ENCODE measurements around the gene PAMR1.
"Not testable (repeated sequence)": the region's sequence is repeated elsewhere in the genome, so short reads cannot be mapped to it uniquely, and the experiment has no call there.

The PAMR1 gene

GRCh38 chr11:35525501-35526175 is at the start of gene PAMR1:
PAMR1 (minus strand) TSS chr11:35525616; CDS start chr11:35525585, 31 bp downstream.
- no peak for FAIRE-seq
- DNase-seq (ENCODE audit: low spot score) = no peak

GRCh38 chr11:35571696-35572095 is 46.3 kb upstream of the PAMR1 start:
- no peak for DNase-seq (ENCODE audit: low spot score)
- FAIRE-seq = no peak

GRCh38 chr11:35567737-35568465 is 42.5 kb upstream of the PAMR1 start:
- no peak for FAIRE-seq

GRCh38 chr11:35566885-35567284 is 41.5 kb upstream of the PAMR1 start:
- FAIRE-seq (no peak), DNase-seq (ENCODE audit: low spot score) (no peak)

More at GRCh38 chr11:35567737-35568465, 42.5 kb upstream of the PAMR1 start:
- DNase-seq (ENCODE audit: low spot score) = no peak

- FAIRE-seq (no peak), DNase-seq (ENCODE audit: low spot score) (no peak)
These were observed 40.8 kb upstream of the PAMR1 start for GRCh38 chr11:35566181-35566580.

GRCh38 chr11:35564245-35564595 is 38.8 kb upstream of the PAMR1 start:
- FAIRE-seq (no peak), DNase-seq (ENCODE audit: low spot score) (no peak)

- FAIRE-seq (no peak), DNase-seq (ENCODE audit: low spot score) (no peak)
These were observed 38.2 kb upstream of the PAMR1 start for GRCh38 chr11:35563484-35564244.

- DNase-seq (ENCODE audit: low spot score) (no peak), FAIRE-seq (no peak)
These were observed 34.5 kb upstream of the PAMR1 start for GRCh38 chr11:35559949-35560348.

- FAIRE-seq (no peak), DNase-seq (ENCODE audit: low spot score) (no peak)
These were observed 33.1 kb upstream of the PAMR1 start for GRCh38 chr11:35558513-35558912.

GRCh38 chr11:35555488-35555887 is 30.1 kb upstream of the PAMR1 start:
- no peak for DNase-seq (ENCODE audit: low spot score)
- FAIRE-seq = no peak

GRCh38 chr11:35554491-35555437 is 29.3 kb upstream of the PAMR1 start:
- FAIRE-seq (no peak), DNase-seq (ENCODE audit: low spot score) (no peak)

GRCh38 chr11:35553831-35554230 is 28.4 kb upstream of the PAMR1 start:
- FAIRE-seq = no peak
- DNase-seq (ENCODE audit: low spot score) = no peak

- no peak for DNase-seq (ENCODE audit: low spot score)
- FAIRE-seq = no peak
These were observed 27.6 kb upstream of the PAMR1 start for GRCh38 chr11:35553021-35553420.

- FAIRE-seq (no peak), DNase-seq (ENCODE audit: low spot score) (no peak)
These were observed 27.2 kb upstream of the PAMR1 start for GRCh38 chr11:35552616-35553015.

- FAIRE-seq (no peak), DNase-seq (ENCODE audit: low spot score) (no peak)
These were observed 25.1 kb upstream of the PAMR1 start for GRCh38 chr11:35550374-35551036.

GRCh38 chr11:35549787-35550186 is 24.4 kb upstream of the PAMR1 start:
- peak; percentile 83 for DNase-seq (ENCODE audit: low spot score)
- peak; percentile 55 for FAIRE-seq

GRCh38 chr11:35548925-35549561 is 23.6 kb upstream of the PAMR1 start:
- FAIRE-seq = no peak
- DNase-seq (ENCODE audit: low spot score) = no peak

GRCh38 chr11:35547995-35548394 is 22.6 kb upstream of the PAMR1 start:
- not testable (repeated sequence) for FAIRE-seq; DNase-seq (ENCODE audit: low spot score)

- no peak for FAIRE-seq
- DNase-seq (ENCODE audit: low spot score) = no peak
These were observed 20.9 kb upstream of the PAMR1 start for GRCh38 chr11:35546317-35546716.

- FAIRE-seq (no peak), DNase-seq (ENCODE audit: low spot score) (no peak)
These were observed 20.1 kb upstream of the PAMR1 start for GRCh38 chr11:35545391-35546003.
